Activated CD8-positive, alpha-beta memory T cell treated with anti-CD3 and anti-CD28 coated beads for 48 hours (primary cell): ENCODE measurements around the gene HEG1.
A peak's percentile ranks its signal among the peaks of the same experiment; 100 is the strongest.

Source experiments
- DNase-seq, 3 experiments: peaks; one replicate each; pipeline ENCODE4 v3.0.0-alpha.2; 2020; ENCODE audit warnings: low read depth in 2 of 3, low spot score in 2 of 3

HEG1 gene

GRCh38 chr3:124997303-124998246 is 58.2 kb downstream of the HEG1 start:
- no peak for DNase-seq

- peak in 1 of 3 experiments; percentile 8 for DNase-seq
Measured at GRCh38 chr3:124995460-124995994, 60.3 kb downstream of the HEG1 start.

GRCh38 chr3:124993466-124993865 is 62.3 kb downstream of the HEG1 start:
- DNase-seq, result no peak

GRCh38 chr3:124992041-124992440 is 63.8 kb downstream of the HEG1 start:
- no peak for DNase-seq

- DNase-seq, result no peak
Measured at GRCh38 chr3:124986192-124987143, 69.3 kb downstream of the HEG1 start.

- DNase-seq, result no peak
Measured at GRCh38 chr3:124985349-124985748, 70.4 kb downstream of the HEG1 start.

GRCh38 chr3:124984754-124985153 is 71.0 kb downstream of the HEG1 start:
- no peak for DNase-seq

- no peak for DNase-seq
Measured at GRCh38 chr3:124982855-124983254, 72.9 kb downstream of the HEG1 start.

- no peak for DNase-seq
Measured at GRCh38 chr3:124981472-124981871, 74.3 kb downstream of the HEG1 start.

- no peak for DNase-seq
Measured at GRCh38 chr3:124978627-124979026, 77.2 kb downstream of the HEG1 start.

GRCh38 chr3:124976383-124976782 is 79.4 kb downstream of the HEG1 start:
- DNase-seq, result no peak

- no peak for DNase-seq
Measured at GRCh38 chr3:124974691-124975090, 81.1 kb downstream of the HEG1 start.

GRCh38 chr3:124973290-124973689 is 82.5 kb downstream of the HEG1 start:
- no peak for DNase-seq

GRCh38 chr3:124972457-124972856 is 83.3 kb downstream of the HEG1 start:
- DNase-seq, result no peak

- DNase-seq, result no peak
Measured at GRCh38 chr3:124969963-124970722, 85.7 kb downstream of the HEG1 start.

- no peak for DNase-seq
Measured at GRCh38 chr3:124969190-124969589, 86.6 kb downstream of the HEG1 start.

GRCh38 chr3:124967964-124968363 is 87.8 kb downstream of the HEG1 start:
- no peak for DNase-seq

- DNase-seq, result no peak
Measured at GRCh38 chr3:124966521-124967445, 89.0 kb downstream of the HEG1 start.

GRCh38 chr3:124965413-124965812 is 90.4 kb downstream of the HEG1 start:
- no peak for DNase-seq

GRCh38 chr3:124964387-124964786 is 91.4 kb downstream of the HEG1 start:
- DNase-seq, result no peak
